Measurements from ENCODE around the gene RDX. TPM values are rescaled to one million over a fixed set of nuclear protein-coding genes. Genes with fewer than 3 reads are reported as not detected.

The RDX gene
- total and polyA plus RNA-seq, 2 experiments from 2014 or later, result 45.2 to 226 TPM

GRCh38 chr11:110131386-110132123 is 164.9 kb downstream of the RDX start:
- Mint-ChIP-seq H3K27me3 (ENCODE audit: insufficient read depth, low read depth, poor library complexity) (no peaks in the 10 kb centered on the region), H3K36me3 (ENCODE audit: low read depth) (no peaks in the 10 kb centered on the region), H3K4me3 (no peak overlapping the region), H3K4me1 (peaks cover 41% of the 10 kb centered on the region), H3K27ac (no peak overlapping the region), H3K9me3 (no peaks in the 10 kb centered on the region)
- Histone ChIP-seq H4K20me1 (replicated peaks; ENCODE audit: insufficient read depth) (no peaks in the 10 kb centered on the region; the same call in 1 of the 2 replicates), H3K36me3 (ENCODE audit: insufficient read depth) (no peaks in the 10 kb centered on the region), H3F3A (replicated peaks; ENCODE audit: low read depth) (no peaks in the 10 kb centered on the region), H3K27ac (ENCODE audit: low read depth) (no peak overlapping the region), H3K9me2 (ENCODE audit: insufficient read depth) (no peaks in the 10 kb centered on the region), H3K4me2 (no peak overlapping the region; the same call in 1 of the 2 replicates), H3K79me2 (replicated peaks; ENCODE audit: insufficient read depth) (no peaks in the 10 kb centered on the region), H3K4me3 (no peak overlapping the region), H3K27me3 (ENCODE audit: insufficient read depth) (no peaks in the 10 kb centered on the region), H3K4me1 (ENCODE audit: insufficient read depth) (peaks cover 45% of the 10 kb centered on the region), H2AFZ (no peak overlapping the region)
- no peak for TF ChIP-seq EZH2 (IDR thresholded peaks at IDR 0.05; ENCODE audit: low read depth, unreplicated experiment)
- no peak for TF ChIP-seq ZNF331 (CRISPR knock-in tag; IDR thresholded peaks at IDR 0.05; ENCODE audit: low read depth)
- no peak for TF ChIP-seq REST (IDR thresholded peaks at IDR 0.05; ENCODE audit: unreplicated experiment)
- TF ChIP-seq ZNF114 (CRISPR knock-in tag; IDR thresholded peaks at IDR 0.05), result no peak
- TF ChIP-seq NANOG (IDR thresholded peaks at IDR 0.05; ENCODE audit: borderline replicate concordance), result no peak
- no peak for TF ChIP-seq ETS1 (IDR thresholded peaks at IDR 0.05)
- TF ChIP-seq EZH2phosphoT487 (IDR thresholded peaks at IDR 0.05; ENCODE audit: unreplicated experiment), result no peak
- no peak for TF ChIP-seq ZNF462 (CRISPR knock-in tag; IDR thresholded peaks at IDR 0.05)
- no peak for TF ChIP-seq POLR2AphosphoS5 (IDR thresholded peaks at IDR 0.05; ENCODE audit: low read depth)
- no peak for TF ChIP-seq CREB1 (CRISPR knock-in tag; IDR thresholded peaks at IDR 0.05; ENCODE audit: low read depth)
- no peak for TF ChIP-seq STAT1 (IDR thresholded peaks at IDR 0.05; ENCODE audit: unreplicated experiment)
- no peak for TF ChIP-seq JUNB (IDR thresholded peaks at IDR 0.05; ENCODE audit: unreplicated experiment)
- no peak for TF ChIP-seq CTCF (conservative IDR thresholded peaks at IDR 0.05; ENCODE audit: low read depth in 2 of 2)
- peak; percentile 3 for DNase-seq (ENCODE audit: low spot score)
- no peak for ATAC-seq

Data from GM23338 (cell line).